Esophagus squamous epithelium (tissue), 4 donors: Measurements from ENCODE around the gene ACOT9.
A peak's percentile ranks its signal among the peaks of the same experiment; 100 is the strongest.

Source experiments
- CTCF ChIP-seq, 6 experiments: fragments of 450-650 bp in 4 of 6; fragments of 200-600 bp in 2 of 6; sonication (generic) in 2 of 6; IDR thresholded peaks; one replicate each; pipeline ENCODE4 v1.5.1; 2016 to 2019; ENCODE audit warnings: antibody characterized with exemption in 6 of 6, mild to moderate bottlenecking in 4 of 6, moderate library complexity in 4 of 6
- POLR2A ChIP-seq, 4 donors: fragments of 450-650 bp; IDR thresholded peaks; one replicate each; pipeline ENCODE4 v1.6.1; 2017; ENCODE audit warnings: antibody characterized with exemption in 4 of 4, mild to moderate bottlenecking in 4 of 4, moderate library complexity in 3 of 4

- TF ChIP-seq CTCF (IDR thresholded peaks at IDR 0.05): no peak
- peak in 1 of 4 donors; percentile 11 for TF ChIP-seq POLR2A (IDR thresholded peaks at IDR 0.05)
Observed at GRCh38 chrX:23783589-23784469, 40.8 kb upstream of the ACOT9 start.
